ENCODE results near the gene LIPT1.

DNA sequence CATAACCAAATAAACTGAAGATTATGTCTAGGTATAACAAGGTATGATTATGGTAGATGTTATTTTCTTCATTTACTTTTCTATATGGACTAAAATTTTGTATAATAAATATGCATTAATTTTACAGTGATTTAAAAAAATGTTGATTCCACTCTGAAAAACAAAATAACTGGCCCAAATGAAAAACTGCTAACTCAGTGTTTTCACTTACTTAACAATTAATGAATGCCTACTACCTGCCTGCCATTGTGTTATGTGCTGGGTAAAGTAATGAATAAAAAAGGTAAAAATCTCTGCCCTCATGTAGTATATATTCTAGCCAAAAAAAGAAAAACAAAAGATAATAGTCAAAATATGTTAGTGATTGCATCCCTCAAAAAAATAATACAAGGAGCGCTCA, 42.8 kb upstream of the LIPT1 start:
- TF ChIP-seq CTCF (tag by site-specific recombination; IDR thresholded peaks at IDR 0.05) (no peak), ZNF658 (tag by site-specific recombination; IDR thresholded peaks at IDR 0.05) (no peak)
- TF ChIP-seq, protein P1, sequence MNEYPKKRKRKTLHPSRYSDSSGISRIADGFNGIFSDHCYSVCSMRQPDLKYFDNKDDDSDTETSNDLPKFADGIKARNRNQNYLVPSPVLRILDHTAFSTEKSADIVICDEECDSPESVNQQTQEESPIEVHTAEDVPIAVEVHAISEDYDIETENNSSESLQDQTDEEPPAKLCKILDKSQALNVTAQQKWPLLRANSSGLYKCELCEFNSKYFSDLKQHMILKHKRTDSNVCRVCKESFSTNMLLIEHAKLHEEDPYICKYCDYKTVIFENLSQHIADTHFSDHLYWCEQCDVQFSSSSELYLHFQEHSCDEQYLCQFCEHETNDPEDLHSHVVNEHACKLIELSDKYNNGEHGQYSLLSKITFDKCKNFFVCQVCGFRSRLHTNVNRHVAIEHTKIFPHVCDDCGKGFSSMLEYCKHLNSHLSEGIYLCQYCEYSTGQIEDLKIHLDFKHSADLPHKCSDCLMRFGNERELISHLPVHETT (tag by site-specific recombination; IDR thresholded peaks at IDR 0.05), result no peak
- TF ChIP-seq, protein P2, sequence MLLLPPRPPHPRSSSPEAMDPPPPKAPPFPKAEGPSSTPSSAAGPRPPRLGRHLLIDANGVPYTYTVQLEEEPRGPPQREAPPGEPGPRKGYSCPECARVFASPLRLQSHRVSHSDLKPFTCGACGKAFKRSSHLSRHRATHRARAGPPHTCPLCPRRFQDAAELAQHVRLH (tag by site-specific recombination; IDR thresholded peaks at IDR 0.05), result no peak

All from HEK293 (cell line).